ENCODE measurements around the gene GALNT17. TPM values are rescaled to one million over a fixed set of nuclear protein-coding genes. Genes with fewer than 3 reads are reported as not detected.
A peak's percentile ranks its signal among the peaks of the same experiment; 100 is the strongest.

The GALNT17 gene
- total RNA-seq, 4 donors from 2014 or later, result 4.4 to 33.8 (median 11.3) TPM

GRCh38 chr7:71132377-71133231 lies 660 bp downstream of the GALNT17 start:
- Histone ChIP-seq H3K36me3 (no peaks in the 10 kb centered on the region), H3K9me3 (no peaks in the 10 kb centered on the region), H3K27ac (peak overlapping the region; percentile 68 to 69), H3K27me3 (no peaks in the 10 kb centered on the region), H3K4me1 (peaks cover 0 to 4% of the 10 kb centered on the region in 2 donors), H3K4me3 (peak overlapping the region; percentile 47 to 67)
- TF ChIP-seq, protein P1, sequence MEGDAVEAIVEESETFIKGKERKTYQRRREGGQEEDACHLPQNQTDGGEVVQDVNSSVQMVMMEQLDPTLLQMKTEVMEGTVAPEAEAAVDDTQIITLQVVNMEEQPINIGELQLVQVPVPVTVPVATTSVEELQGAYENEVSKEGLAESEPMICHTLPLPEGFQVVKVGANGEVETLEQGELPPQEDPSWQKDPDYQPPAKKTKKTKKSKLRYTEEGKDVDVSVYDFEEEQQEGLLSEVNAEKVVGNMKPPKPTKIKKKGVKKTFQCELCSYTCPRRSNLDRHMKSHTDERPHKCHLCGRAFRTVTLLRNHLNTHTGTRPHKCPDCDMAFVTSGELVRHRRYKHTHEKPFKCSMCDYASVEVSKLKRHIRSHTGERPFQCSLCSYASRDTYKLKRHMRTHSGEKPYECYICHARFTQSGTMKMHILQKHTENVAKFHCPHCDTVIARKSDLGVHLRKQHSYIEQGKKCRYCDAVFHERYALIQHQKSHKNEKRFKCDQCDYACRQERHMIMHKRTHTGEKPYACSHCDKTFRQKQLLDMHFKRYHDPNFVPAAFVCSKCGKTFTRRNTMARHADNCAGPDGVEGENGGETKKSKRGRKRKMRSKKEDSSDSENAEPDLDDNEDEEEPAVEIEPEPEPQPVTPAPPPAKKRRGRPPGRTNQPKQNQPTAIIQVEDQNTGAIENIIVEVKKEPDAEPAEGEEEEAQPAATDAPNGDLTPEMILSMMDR (IDR thresholded peaks at IDR 0.05), result no peak
- TF ChIP-seq POLR2A (IDR thresholded peaks at IDR 0.05), result no peak
- intact Hi-C loops (cut with DNase I; ENCODE audit: low total_unique reads), result no loop called here
- DNase-seq, result peak in 1 of 2 donors; percentile 17

DNA sequence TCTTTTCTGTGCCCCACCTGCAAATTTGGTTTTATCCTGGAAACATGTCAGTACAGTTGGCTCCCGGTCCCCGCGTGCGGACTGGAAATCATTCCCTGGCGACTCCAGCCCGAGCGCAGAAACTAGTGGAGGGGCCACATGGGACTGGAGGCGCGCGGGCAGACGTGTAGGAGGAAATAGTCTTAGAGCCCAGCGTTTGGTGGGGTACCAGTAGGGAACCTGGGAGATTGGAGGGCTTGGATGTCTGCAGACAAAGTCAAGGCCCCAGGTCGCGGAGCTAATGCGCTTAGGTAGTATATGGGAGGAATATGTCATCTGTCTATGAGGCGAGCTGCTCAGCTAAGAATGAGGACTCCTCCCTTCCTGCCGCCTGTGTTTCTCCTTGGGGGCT lies 1.3 kb downstream of the GALNT17 start:
- no peaks in the 10 kb centered on the region for H3K27me3 ChIP-seq
- no peak overlapping the region for H3K27ac ChIP-seq
- no peaks in the 10 kb centered on the region for H3K9me3 ChIP-seq
- intact Hi-C loops (cut with DNase I; ENCODE audit: low total_unique reads), result no loop called here
- DNase-seq, result no peak
- no peak for TF ChIP-seq POLR2A (IDR thresholded peaks at IDR 0.05)
- TF ChIP-seq, protein P1 (IDR thresholded peaks at IDR 0.05), result no peak
- H3K4me3 ChIP-seq, result peak overlapping the region; percentile 47 to 67
- peaks cover 0 to 4% of the 10 kb centered on the region in 2 donors for H3K4me1 ChIP-seq
- no peaks in the 10 kb centered on the region for H3K36me3 ChIP-seq

GRCh38 chr7:71133856-71134255 lies 1.9 kb downstream of the GALNT17 start:
- no peak for TF ChIP-seq POLR2A (IDR thresholded peaks at IDR 0.05)
- TF ChIP-seq, protein P1 (IDR thresholded peaks at IDR 0.05), result no peak
- Histone ChIP-seq H3K4me1 (peaks cover 0 to 4% of the 10 kb centered on the region in 2 donors), H3K36me3 (no peaks in the 10 kb centered on the region), H3K27ac (no peak overlapping the region), H3K27me3 (no peaks in the 10 kb centered on the region), H3K4me3 (peak overlapping the region; percentile 47 to 67), H3K9me3 (no peaks in the 10 kb centered on the region)
- intact Hi-C loops (cut with DNase I; ENCODE audit: low total_unique reads), result no loop called here
- no peak for DNase-seq

DNA sequence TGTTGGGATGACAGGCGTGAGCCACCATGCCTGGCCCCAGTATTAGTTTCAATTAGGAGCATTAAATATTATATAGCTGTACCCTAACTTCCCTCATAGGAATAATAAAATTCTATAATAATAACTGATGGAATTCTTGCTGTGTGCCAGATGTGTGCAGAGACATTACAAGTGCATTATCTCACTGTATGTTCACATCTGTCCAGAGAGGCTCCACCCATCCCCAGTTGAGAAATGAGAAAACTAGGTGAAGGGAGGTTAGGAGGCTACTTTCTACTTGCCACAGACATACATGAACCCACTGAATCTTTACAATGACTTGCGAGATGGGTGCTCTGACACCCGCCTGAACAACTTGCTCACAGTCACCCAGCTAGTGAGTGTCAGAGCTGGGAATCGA lies 3.2 kb downstream of the GALNT17 start:
- H3K36me3 ChIP-seq, result no peaks in the 10 kb centered on the region
- TF ChIP-seq, protein P1 (IDR thresholded peaks at IDR 0.05), result no peak
- TF ChIP-seq POLR2A (IDR thresholded peaks at IDR 0.05), result no peak
- H3K27ac ChIP-seq, result no peak overlapping the region
- no peak overlapping the region for H3K4me3 ChIP-seq
- no peaks in the 10 kb centered on the region for H3K27me3 ChIP-seq
- DNase-seq, result no peak
- H3K9me3 ChIP-seq, result no peaks in the 10 kb centered on the region
- H3K4me1 ChIP-seq, result peaks cover 0 to 4% of the 10 kb centered on the region in 2 donors
- intact Hi-C loops (cut with DNase I; ENCODE audit: low total_unique reads), result no loop called here

GRCh38 chr7:71135663-71136062 lies 3.7 kb downstream of the GALNT17 start:
- DNase-seq, result no peak
- Histone ChIP-seq H3K9me3 (no peaks in the 10 kb centered on the region), H3K4me3 (no peak overlapping the region), H3K4me1 (peaks cover 0 to 2% of the 10 kb centered on the region in 2 donors), H3K27ac (no peak overlapping the region), H3K36me3 (no peaks in the 10 kb centered on the region), H3K27me3 (no peaks in the 10 kb centered on the region)
- TF ChIP-seq, protein P1 (IDR thresholded peaks at IDR 0.05), result no peak
- no peak for TF ChIP-seq POLR2A (IDR thresholded peaks at IDR 0.05)
- intact Hi-C loops (cut with DNase I; ENCODE audit: low total_unique reads), result no loop called here

Measured in uterus (tissue), 4 donors.